Putamen (tissue), 1 donor: ENCODE results near the gene ZNF77.
"Not testable (repeated sequence)": the region's sequence is repeated elsewhere in the genome, so short reads cannot be mapped to it uniquely, and the experiment has no call there.

Experiments used
- DNase-seq: peaks from one replicate; pipeline ENCODE4 v3.0.0-alpha.2; 2016; ENCODE audit warnings: low spot score

The ZNF77 gene

GRCh38 chr19:2917275-2918184 lies 27.2 kb downstream of the ZNF77 start:
- no peak for DNase-seq

- DNase-seq, result no peak
Measured at GRCh38 chr19:2912306-2912705, 32.5 kb downstream of the ZNF77 start.

GRCh38 chr19:2906631-2907195 lies 38.1 kb downstream of the ZNF77 start:
- no peak for DNase-seq

- DNase-seq, result no peak
Measured at GRCh38 chr19:2905918-2906519, 38.8 kb downstream of the ZNF77 start.

GRCh38 chr19:2903326-2903725 lies 41.4 kb downstream of the ZNF77 start:
- not testable (repeated sequence) for DNase-seq

- DNase-seq, result no peak
Measured at GRCh38 chr19:2902590-2903218, 42.1 kb downstream of the ZNF77 start.

GRCh38 chr19:2900296-2901252 lies 44.2 kb downstream of the ZNF77 start, which contains the start of gene ZNF57:
Gene ZNF57 (plus strand): TSS chr19:2900928. CDS start chr19:2901046, 118 bp downstream.
- peak; percentile 99 for DNase-seq

GRCh38 chr19:2896694-2897093 lies 48.1 kb downstream of the ZNF77 start:
- DNase-seq, result no peak

- DNase-seq, result not testable (repeated sequence)
Measured at GRCh38 chr19:2890531-2890930, 54.2 kb downstream of the ZNF77 start.

- no peak for DNase-seq
Measured at GRCh38 chr19:2888731-2889224, 56.0 kb downstream of the ZNF77 start.

- DNase-seq, result peak; percentile 65
Measured at GRCh38 chr19:2887391-2887914, 57.3 kb downstream of the ZNF77 start.

- no peak for DNase-seq
Measured at GRCh38 chr19:2885736-2886135, 59.0 kb downstream of the ZNF77 start.

GRCh38 chr19:2883686-2884439 lies 60.9 kb downstream of the ZNF77 start:
- no peak for DNase-seq
